Activated T-helper 17 cell treated with anti-CD3 and anti-CD28 coated beads, Interleukin-2, amount 50 U/mL, for 72 hours (primary cell): Measurements from ENCODE around the gene TNFRSF25. TPM values are rescaled to one million over a fixed set of nuclear protein-coding genes. Genes with fewer than 3 reads are reported as not detected.

Experiments used
- ATAC-seq: fragments of 150-1000 bp; cut with Tn5 transposase; replicated peaks from 2 replicates; pipeline ENCODE4 v1.10.0; 2021; ENCODE audit warnings: mild to moderate bottlenecking, moderate library complexity
- H3K27ac Mint-ChIP-seq: one replicate; pipeline ENCODE4 v1.8.0; 2022; ENCODE audit warnings: mixed read lengths
- H3K27me3 Mint-ChIP-seq: one replicate; pipeline ENCODE4 v1.8.0; 2022; ENCODE audit warnings: mixed read lengths
- H3K36me3 Mint-ChIP-seq: one replicate; pipeline ENCODE4 v1.8.0; 2022; ENCODE audit warnings: low read depth, mild to moderate bottlenecking, mixed read lengths
- H3K4me1 Mint-ChIP-seq: one replicate; pipeline ENCODE4 v1.8.0; 2022; ENCODE audit warnings: mixed read lengths
- H3K4me3 Mint-ChIP-seq: one replicate; pipeline ENCODE4 v1.8.0; 2022; ENCODE audit warnings: mild to moderate bottlenecking, mixed read lengths
- H3K9me3 Mint-ChIP-seq: one replicate; pipeline ENCODE4 v1.8.0; 2022; ENCODE audit warnings: mixed read lengths
- total RNA-seq, 2 donors: library from RNA; stranded (reverse); gene quantifications; one replicate each; pipeline ENCODE4 v1.2.3, GENCODE V29; 2022

Gene TNFRSF25, protein sequence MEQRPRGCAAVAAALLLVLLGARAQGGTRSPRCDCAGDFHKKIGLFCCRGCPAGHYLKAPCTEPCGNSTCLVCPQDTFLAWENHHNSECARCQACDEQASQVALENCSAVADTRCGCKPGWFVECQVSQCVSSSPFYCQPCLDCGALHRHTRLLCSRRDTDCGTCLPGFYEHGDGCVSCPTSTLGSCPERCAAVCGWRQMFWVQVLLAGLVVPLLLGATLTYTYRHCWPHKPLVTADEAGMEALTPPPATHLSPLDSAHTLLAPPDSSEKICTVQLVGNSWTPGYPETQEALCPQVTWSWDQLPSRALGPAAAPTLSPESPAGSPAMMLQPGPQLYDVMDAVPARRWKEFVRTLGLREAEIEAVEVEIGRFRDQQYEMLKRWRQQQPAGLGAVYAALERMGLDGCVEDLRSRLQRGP
- 100 to 1,000 TPM; 132 to 199 TPM for total RNA-seq

- Mint-ChIP-seq H3K27me3 (no peaks in the 10 kb centered on the region), H3K4me3 (peak within 1 kb of the TSS; percentile 97), H3K4me1 (peaks cover 23% of the 10 kb centered on the region), H3K27ac (peak within 1 kb of the TSS; percentile 92), H3K9me3 (no peaks in the 10 kb centered on the region), H3K36me3 (peaks cover 46% of the 10 kb centered on the region)
- peak; percentile 78 for ATAC-seq
Measured at GRCh38 chr1:6466023-6466422, at the start of gene TNFRSF25. Gene TNFRSF25 (minus strand): TSS chr1:6466173. CDS start chr1:6466107, 66 bp downstream.

- no peak for ATAC-seq
- H3K36me3 Mint-ChIP-seq, result no peaks in the 10 kb centered on the region
- no peaks in the 10 kb centered on the region for H3K4me1 Mint-ChIP-seq
- H3K9me3 Mint-ChIP-seq, result no peaks in the 10 kb centered on the region
- H3K27me3 Mint-ChIP-seq, result no peaks in the 10 kb centered on the region
- H3K27ac Mint-ChIP-seq, result no peak overlapping the region
- H3K4me3 Mint-ChIP-seq, result no peak overlapping the region
Measured at GRCh38 chr1:6515771-6516170, 49.8 kb upstream of the TNFRSF25 start.

DNA sequence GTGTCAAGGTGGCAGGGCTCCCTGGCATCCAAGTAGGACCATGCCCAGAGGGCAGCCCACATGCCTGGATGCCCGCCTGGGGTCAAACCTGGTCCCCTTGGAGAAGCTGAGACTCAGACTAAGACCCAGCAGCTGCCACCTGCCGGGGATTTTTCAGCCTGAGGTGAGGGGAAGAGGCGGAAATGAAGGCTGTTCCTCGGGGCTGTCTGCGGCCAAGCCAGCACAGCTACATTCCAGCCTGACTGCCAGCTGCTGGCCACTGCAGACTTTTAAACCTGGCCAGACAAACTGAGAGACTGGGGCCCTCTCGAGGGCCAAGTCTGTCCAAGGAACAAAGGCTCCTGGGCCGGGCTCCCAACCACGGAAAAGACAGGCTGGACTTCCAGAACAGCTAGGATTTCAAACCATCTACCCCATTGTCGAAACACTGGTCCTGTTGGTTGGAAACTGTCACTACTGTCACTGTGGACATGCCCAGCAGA, 47.4 kb upstream of the TNFRSF25 start:
- H3K36me3 Mint-ChIP-seq, result no peaks in the 10 kb centered on the region
- H3K4me3 Mint-ChIP-seq, result no peak overlapping the region
- H3K9me3 Mint-ChIP-seq, result no peaks in the 10 kb centered on the region
- no peak for ATAC-seq
- no peaks in the 10 kb centered on the region for H3K27me3 Mint-ChIP-seq
- H3K27ac Mint-ChIP-seq, result no peak overlapping the region
- no peaks in the 10 kb centered on the region for H3K4me1 Mint-ChIP-seq

- H3K4me1 Mint-ChIP-seq, result no peaks in the 10 kb centered on the region
- H3K9me3 Mint-ChIP-seq, result no peaks in the 10 kb centered on the region
- no peaks in the 10 kb centered on the region for H3K36me3 Mint-ChIP-seq
- no peak overlapping the region for H3K4me3 Mint-ChIP-seq
- no peak overlapping the region for H3K27ac Mint-ChIP-seq
- no peaks in the 10 kb centered on the region for H3K27me3 Mint-ChIP-seq
- no peak for ATAC-seq
Measured at GRCh38 chr1:6512908-6513280, 46.9 kb upstream of the TNFRSF25 start.

DNA sequence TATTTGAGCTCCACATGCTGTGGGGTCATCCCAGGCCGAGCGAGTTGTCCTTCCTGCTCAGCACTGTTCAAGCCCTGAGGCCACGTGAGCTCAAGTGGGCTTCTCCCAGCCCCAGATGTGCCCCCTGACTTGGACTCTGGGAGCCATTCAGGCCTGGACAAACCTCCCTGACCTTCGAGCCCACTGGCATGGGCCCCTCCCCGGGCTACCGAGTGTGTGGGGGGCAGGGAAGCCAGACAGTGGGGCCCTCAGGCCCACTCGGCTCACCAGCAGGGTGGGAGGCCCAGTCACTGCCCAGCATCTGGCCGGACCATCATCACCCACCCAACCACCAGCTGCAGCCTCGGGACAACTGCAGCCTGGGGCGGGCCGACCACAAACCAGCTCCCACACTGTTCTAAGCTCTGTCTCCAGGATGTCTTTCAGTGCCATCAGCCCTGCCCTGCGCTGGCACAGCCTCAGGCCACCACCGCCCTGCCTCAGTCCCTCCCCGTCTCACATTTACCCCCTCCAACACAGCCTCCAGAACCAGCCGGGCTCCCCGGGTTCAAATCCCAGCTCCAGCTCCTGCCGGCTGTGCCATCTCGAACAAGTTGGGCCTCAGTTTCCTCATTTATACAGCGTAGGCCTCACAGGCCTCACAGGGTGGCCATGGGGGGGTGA, 46.4 kb upstream of the TNFRSF25 start:
- Mint-ChIP-seq H3K36me3 (no peaks in the 10 kb centered on the region), H3K27me3 (no peaks in the 10 kb centered on the region), H3K4me1 (no peaks in the 10 kb centered on the region), H3K9me3 (no peaks in the 10 kb centered on the region), H3K4me3 (no peak overlapping the region), H3K27ac (no peak overlapping the region)
- ATAC-seq, result no peak

DNA sequence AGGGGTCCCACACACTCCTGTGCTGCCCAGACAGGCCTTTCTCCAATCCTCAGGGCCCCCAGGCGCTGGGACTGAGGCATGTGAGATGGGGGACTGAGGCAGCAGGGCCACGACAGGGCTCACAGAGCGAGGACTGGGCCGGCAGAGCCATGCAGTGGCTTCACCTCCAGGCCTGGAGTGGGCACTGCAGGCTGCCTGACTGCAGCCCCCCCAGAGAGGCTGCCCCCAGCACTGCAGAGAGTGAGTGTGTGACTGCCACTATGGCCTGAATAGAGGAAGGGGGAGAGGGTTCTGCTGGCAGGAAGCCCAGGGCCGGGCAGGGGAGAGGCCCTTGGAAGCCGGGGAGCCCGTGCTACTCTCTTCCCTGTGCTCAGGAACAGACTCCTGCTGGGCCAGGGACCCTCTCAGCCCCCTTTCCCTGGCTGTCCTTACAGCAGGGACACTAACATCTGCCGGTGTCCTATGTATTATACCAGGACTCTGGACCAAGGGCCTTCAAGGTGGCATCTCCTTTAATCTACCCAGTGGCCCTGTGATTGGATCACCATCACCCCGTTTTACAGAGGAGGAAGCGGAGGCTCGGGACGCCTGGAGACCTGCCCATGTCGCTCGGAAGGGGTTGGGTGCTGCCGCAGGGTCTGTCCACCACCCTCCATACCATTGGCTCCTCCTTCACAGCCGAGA, 45.7 kb upstream of the TNFRSF25 start:
- no peaks in the 10 kb centered on the region for H3K36me3 Mint-ChIP-seq
- no peak overlapping the region for H3K4me3 Mint-ChIP-seq
- peaks cover 4% of the 10 kb centered on the region for H3K27me3 Mint-ChIP-seq
- no peaks in the 10 kb centered on the region for H3K9me3 Mint-ChIP-seq
- H3K27ac Mint-ChIP-seq, result no peak overlapping the region
- no peak for ATAC-seq
- H3K4me1 Mint-ChIP-seq, result no peaks in the 10 kb centered on the region

DNA sequence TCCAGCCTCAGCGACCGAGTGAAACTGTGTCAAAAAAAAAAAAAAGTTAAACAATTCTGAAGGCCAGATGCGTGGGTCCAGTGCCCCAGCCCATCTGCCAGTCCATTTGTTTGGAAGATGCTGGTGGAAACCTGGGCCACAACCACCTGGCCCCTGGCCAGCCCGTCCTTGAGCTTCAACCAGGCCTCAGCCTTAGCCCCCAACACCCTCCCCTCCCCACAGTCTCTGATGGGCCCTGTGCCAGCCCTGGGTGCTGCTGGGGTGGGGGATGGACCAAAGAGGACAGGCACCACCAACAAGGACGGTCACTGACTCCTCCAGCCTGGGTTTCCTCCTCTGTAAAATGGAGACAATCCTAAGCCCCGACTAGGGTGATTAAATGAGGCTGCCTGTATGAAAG, 45.1 kb upstream of the TNFRSF25 start:
- no peaks in the 10 kb centered on the region for H3K4me1 Mint-ChIP-seq
- no peaks in the 10 kb centered on the region for H3K36me3 Mint-ChIP-seq
- H3K4me3 Mint-ChIP-seq, result no peak overlapping the region
- no peak for ATAC-seq
- no peak overlapping the region for H3K27ac Mint-ChIP-seq
- H3K27me3 Mint-ChIP-seq, result peaks cover 5% of the 10 kb centered on the region
- H3K9me3 Mint-ChIP-seq, result no peaks in the 10 kb centered on the region

DNA sequence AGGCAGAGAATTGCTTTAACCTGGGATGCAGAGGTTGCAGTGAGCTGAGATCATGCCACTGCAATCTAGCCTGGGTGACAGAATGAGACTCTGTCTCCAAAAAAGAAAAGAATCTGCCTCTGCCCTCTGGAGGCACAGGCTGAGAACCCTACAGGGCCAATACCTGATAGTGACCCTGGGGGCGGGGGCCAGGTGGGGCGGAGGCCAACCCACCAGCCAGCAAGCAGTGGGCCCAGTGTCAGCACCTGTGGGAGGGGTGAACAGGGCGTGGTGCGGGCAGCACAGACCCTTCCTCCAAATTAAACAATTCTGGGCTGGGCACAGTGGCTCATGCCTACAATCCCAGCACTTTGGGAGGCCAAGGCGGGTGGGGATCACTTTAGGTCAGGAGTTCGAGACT, 44.5 kb upstream of the TNFRSF25 start:
- H3K4me1 Mint-ChIP-seq, result no peaks in the 10 kb centered on the region
- no peak for ATAC-seq
- no peak overlapping the region for H3K27ac Mint-ChIP-seq
- H3K27me3 Mint-ChIP-seq, result peaks cover 5% of the 10 kb centered on the region
- H3K36me3 Mint-ChIP-seq, result no peaks in the 10 kb centered on the region
- H3K4me3 Mint-ChIP-seq, result no peak overlapping the region
- no peaks in the 10 kb centered on the region for H3K9me3 Mint-ChIP-seq

DNA sequence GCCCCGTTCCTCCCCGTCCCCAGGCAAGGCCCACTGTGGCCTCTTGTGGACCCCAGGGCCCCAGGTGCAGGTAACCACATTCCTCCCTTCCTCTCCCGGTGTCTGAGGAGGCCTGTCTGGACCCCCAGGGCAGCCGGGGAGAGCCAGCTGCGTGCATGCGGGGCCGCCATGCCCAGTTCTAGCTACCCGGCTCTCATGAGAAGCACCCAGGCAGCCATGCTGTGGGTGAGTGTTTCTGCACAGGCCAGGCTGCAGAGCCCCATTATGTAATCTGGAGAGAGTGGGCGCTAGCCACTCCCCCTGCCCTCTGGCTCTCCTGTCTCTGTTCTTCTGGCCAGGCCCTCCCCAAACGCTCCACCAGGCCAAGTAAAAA, 43.9 kb upstream of the TNFRSF25 start:
- peaks cover 5% of the 10 kb centered on the region for H3K27me3 Mint-ChIP-seq
- H3K4me1 Mint-ChIP-seq, result no peaks in the 10 kb centered on the region
- no peak for ATAC-seq
- H3K9me3 Mint-ChIP-seq, result no peaks in the 10 kb centered on the region
- H3K4me3 Mint-ChIP-seq, result no peak overlapping the region
- no peaks in the 10 kb centered on the region for H3K36me3 Mint-ChIP-seq
- no peak overlapping the region for H3K27ac Mint-ChIP-seq

DNA sequence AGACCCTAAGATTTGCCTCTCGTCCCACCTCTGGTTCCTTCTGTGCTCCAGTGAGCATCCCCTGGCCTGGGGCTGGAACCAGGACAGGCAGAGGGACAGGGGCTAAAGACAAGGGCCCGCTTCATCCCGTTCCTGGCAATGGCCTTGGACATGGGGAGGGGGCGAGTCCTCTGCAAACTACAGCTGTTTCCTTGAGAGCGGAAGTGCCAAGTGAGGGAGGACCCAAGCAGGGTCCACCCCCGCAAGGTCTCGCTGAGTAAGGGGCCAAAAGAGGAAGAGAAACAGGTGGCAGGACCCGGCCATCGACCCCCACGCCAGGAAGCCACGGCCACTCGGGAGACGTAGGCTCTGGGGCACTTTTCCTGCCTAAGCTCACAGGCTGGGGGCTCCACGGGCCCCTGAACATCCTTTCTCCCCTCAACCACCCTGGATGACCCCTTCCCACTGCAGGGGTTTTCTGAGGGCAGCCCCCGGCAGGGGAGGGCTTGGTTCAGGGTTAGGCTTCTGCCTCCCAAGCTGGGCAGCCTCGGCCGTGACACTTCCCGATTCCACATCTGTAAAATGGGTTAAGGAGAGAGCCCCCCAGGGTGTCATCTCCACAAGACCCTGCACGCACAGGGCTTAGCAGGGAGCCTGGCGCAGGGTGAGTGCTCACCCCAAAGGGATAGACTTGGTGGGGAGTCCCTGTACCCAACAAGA, 43.4 kb upstream of the TNFRSF25 start:
- Mint-ChIP-seq H3K4me3 (no peak overlapping the region), H3K4me1 (no peaks in the 10 kb centered on the region), H3K9me3 (no peaks in the 10 kb centered on the region), H3K36me3 (no peaks in the 10 kb centered on the region), H3K27ac (no peak overlapping the region), H3K27me3 (peaks cover 5% of the 10 kb centered on the region)
- no peak for ATAC-seq

GRCh38 chr1:6508816-6509189, 42.8 kb upstream of the TNFRSF25 start:
- no peak for ATAC-seq
- Mint-ChIP-seq H3K9me3 (no peaks in the 10 kb centered on the region), H3K27me3 (peaks cover 5% of the 10 kb centered on the region), H3K4me1 (no peaks in the 10 kb centered on the region), H3K27ac (no peak overlapping the region), H3K4me3 (no peak overlapping the region), H3K36me3 (no peaks in the 10 kb centered on the region)

GRCh38 chr1:6508154-6508815, 42.3 kb upstream of the TNFRSF25 start:
- no peaks in the 10 kb centered on the region for H3K4me1 Mint-ChIP-seq
- H3K36me3 Mint-ChIP-seq, result no peaks in the 10 kb centered on the region
- H3K27me3 Mint-ChIP-seq, result peaks cover 5% of the 10 kb centered on the region
- no peaks in the 10 kb centered on the region for H3K9me3 Mint-ChIP-seq
- H3K27ac Mint-ChIP-seq, result no peak overlapping the region
- no peak for ATAC-seq
- H3K4me3 Mint-ChIP-seq, result no peak overlapping the region

DNA sequence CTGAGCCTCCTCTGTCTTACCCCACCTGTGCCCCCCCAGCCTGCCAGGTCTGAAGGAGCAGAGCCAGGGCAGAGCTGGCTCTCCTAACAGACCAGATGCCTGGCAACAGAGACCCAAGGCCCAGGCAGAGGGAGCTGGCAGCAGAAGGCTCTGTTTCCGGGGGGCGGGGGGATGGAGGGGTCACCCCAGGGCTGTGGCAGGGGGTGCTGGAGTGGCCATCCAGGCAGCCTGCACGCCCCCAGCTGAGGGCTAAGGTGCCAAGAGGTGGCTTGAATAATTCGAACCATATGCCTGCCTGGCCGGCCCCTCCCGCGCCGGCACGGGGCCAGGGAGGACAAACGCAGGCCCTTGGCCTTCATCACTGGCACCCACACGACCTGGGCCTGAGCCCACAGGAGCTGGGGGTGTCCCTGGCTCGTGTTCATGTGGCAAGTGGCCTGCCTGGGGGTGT, 41.5 kb upstream of the TNFRSF25 start:
- H3K36me3 Mint-ChIP-seq, result no peaks in the 10 kb centered on the region
- H3K4me1 Mint-ChIP-seq, result no peaks in the 10 kb centered on the region
- H3K27me3 Mint-ChIP-seq, result peaks cover 5% of the 10 kb centered on the region
- ATAC-seq, result no peak
- H3K9me3 Mint-ChIP-seq, result no peaks in the 10 kb centered on the region
- H3K27ac Mint-ChIP-seq, result no peak overlapping the region
- H3K4me3 Mint-ChIP-seq, result no peak overlapping the region

GRCh38 chr1:6507037-6507428, 41.1 kb upstream of the TNFRSF25 start:
- Mint-ChIP-seq H3K4me1 (no peaks in the 10 kb centered on the region), H3K36me3 (no peaks in the 10 kb centered on the region), H3K4me3 (no peak overlapping the region)

More at GRCh38 chr1:6507037-6507428, 41.1 kb upstream of the TNFRSF25 start:
- Mint-ChIP-seq H3K9me3 (no peaks in the 10 kb centered on the region), H3K27ac (no peak overlapping the region), H3K27me3 (peaks cover 5% of the 10 kb centered on the region)
- no peak for ATAC-seq
